ENCODE data around the gene NBPF1.
"Not testable (repeated sequence)": the region's sequence is repeated elsewhere in the genome, so short reads cannot be mapped to it uniquely, and the experiment has no call there.

Gene NBPF1

GRCh38 chr1:16641159-16641975, 28.0 kb upstream of the NBPF1 start:
- H3K4me3 ChIP-seq (ENCODE audit: low read depth, low read length, poor library complexity, severe bottlenecking); H3K9me3 ChIP-seq (ENCODE audit: low read length); H3K36me3 ChIP-seq (ENCODE audit: insufficient read depth, low read length); H3K9me2 ChIP-seq (ENCODE audit: low read depth, low read length); H3K9ac ChIP-seq (ENCODE audit: low read length); H3K27me3 ChIP-seq (ENCODE audit: insufficient read depth, low read length); H4K20me1 ChIP-seq (ENCODE audit: insufficient read depth, low read length); H3K27ac ChIP-seq (ENCODE audit: low read depth, low read length, poor library complexity, severe bottlenecking); H3F3A ChIP-seq (ENCODE audit: insufficient read depth, low read length); H2AFZ ChIP-seq (ENCODE audit: low read length); H3K4me2 ChIP-seq (ENCODE audit: low read length): not testable (repeated sequence)
- H3K4me1 ChIP-seq (ENCODE audit: insufficient read depth, low read length, severe bottlenecking), result peaks cover 26% of the 10 kb centered on the region
- H3K79me2 ChIP-seq (ENCODE audit: insufficient read depth, low read length), result peaks cover 11% of the 10 kb centered on the region

GRCh38 chr1:16639091-16640031, 26.0 kb upstream of the NBPF1 start:
- not testable (repeated sequence) for H3K9me2 ChIP-seq (ENCODE audit: low read depth, low read length); H3K27me3 ChIP-seq (ENCODE audit: insufficient read depth, low read length); H3K9ac ChIP-seq (ENCODE audit: low read length); H3K4me2 ChIP-seq (ENCODE audit: low read length); H3K36me3 ChIP-seq (ENCODE audit: insufficient read depth, low read length); H4K20me1 ChIP-seq (ENCODE audit: insufficient read depth, low read length); H2AFZ ChIP-seq (ENCODE audit: low read length); H3K4me3 ChIP-seq (ENCODE audit: low read depth, low read length, poor library complexity, severe bottlenecking); H3F3A ChIP-seq (ENCODE audit: insufficient read depth, low read length); H3K27ac ChIP-seq (ENCODE audit: low read depth, low read length, poor library complexity, severe bottlenecking); H3K9me3 ChIP-seq (ENCODE audit: low read length)
- Histone ChIP-seq H3K4me1 (ENCODE audit: insufficient read depth, low read length, severe bottlenecking) (peaks cover 17% of the 10 kb centered on the region), H3K79me2 (ENCODE audit: insufficient read depth, low read length) (peaks cover 11% of the 10 kb centered on the region)

DNA sequence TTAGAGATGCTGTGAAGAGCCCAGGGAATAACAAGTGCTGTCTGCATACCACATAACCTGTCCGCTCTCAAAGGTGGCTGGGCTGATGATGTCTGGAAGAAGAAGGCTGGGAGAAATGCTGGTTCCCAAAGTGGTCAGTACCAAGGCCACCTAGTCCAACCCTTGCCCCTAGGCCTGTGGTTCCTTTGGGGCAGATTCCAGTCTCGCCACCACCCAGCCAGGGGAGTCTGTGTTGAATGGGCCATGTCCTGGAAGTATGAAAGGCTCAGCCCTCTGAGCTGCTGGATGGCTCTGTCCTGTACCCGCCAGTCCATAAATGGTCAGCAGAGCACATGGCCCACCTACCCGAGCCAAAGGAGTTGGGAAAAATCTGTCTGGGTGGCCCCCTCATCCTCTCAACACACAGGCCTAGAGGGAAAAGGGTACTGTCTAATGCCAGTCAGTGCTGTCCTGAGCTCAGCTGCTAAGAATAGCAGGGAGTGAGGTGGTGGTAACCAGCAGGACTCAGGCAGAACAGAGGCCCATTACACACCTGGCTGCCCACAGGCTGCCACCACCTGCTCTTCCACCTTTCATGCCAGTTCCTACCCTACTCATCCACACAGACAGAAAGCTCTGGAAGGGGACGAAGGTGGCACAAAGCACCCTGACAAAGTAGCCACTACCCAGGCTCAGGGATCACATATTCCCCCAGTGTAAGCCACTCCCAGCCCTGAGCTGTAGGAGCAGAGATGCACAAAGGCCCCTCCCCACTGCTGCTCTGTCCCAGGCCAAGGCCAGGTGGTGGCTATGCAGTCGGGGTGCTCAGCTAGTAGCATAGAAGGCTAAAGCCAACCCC, 24.8 kb upstream of the NBPF1 start:
- not testable (repeated sequence) for H3K4me1 ChIP-seq (ENCODE audit: insufficient read depth, low read length, severe bottlenecking); H3K9me3 ChIP-seq (ENCODE audit: low read length); H3K36me3 ChIP-seq (ENCODE audit: insufficient read depth, low read length); H2AFZ ChIP-seq (ENCODE audit: low read length); H3K4me2 ChIP-seq (ENCODE audit: low read length); H3K27me3 ChIP-seq (ENCODE audit: insufficient read depth, low read length); H3K79me2 ChIP-seq (ENCODE audit: insufficient read depth, low read length); H3K4me3 ChIP-seq (ENCODE audit: low read depth, low read length, poor library complexity, severe bottlenecking); H4K20me1 ChIP-seq (ENCODE audit: insufficient read depth, low read length); H3K9ac ChIP-seq (ENCODE audit: low read length); H3F3A ChIP-seq (ENCODE audit: insufficient read depth, low read length); H3K9me2 ChIP-seq (ENCODE audit: low read depth, low read length); H3K27ac ChIP-seq (ENCODE audit: low read depth, low read length, poor library complexity, severe bottlenecking)

DNA sequence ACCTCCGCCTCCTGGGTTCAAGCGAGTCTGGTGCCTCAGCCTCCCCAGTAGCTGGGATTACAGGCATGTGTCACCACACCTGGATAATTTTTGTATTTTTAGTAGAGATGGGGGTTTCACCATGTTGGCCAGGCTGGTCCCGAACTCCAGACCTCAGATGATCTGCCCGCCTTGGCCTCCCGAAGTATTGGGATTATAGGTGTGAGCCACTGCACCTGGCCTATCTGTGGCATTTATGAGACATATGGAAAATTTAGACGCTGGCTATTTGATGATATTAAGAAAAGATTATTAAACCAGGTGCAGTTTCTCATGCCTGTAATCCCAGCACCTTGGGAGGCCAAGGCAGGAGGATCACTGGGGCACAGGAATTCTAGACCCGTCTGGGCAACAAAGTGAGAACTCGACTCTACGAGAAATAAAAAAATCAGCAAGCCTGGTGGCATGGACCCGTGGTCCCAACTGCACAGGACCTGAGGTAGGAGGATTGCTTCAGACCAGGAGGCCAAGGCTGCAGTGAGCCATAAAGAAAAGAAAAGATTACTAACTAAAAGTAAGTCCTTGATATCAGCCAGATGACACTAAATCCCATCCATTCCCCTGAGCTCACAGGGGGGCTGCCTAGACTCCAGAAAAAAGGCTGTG, 23.3 kb upstream of the NBPF1 start:
- H3K27ac ChIP-seq (ENCODE audit: low read depth, low read length, poor library complexity, severe bottlenecking); H3K79me2 ChIP-seq (ENCODE audit: insufficient read depth, low read length); H2AFZ ChIP-seq (ENCODE audit: low read length); H3K4me2 ChIP-seq (ENCODE audit: low read length); H3F3A ChIP-seq (ENCODE audit: insufficient read depth, low read length); H4K20me1 ChIP-seq (ENCODE audit: insufficient read depth, low read length); H3K4me1 ChIP-seq (ENCODE audit: insufficient read depth, low read length, severe bottlenecking); H3K9me3 ChIP-seq (ENCODE audit: low read length); H3K9ac ChIP-seq (ENCODE audit: low read length); H3K27me3 ChIP-seq (ENCODE audit: insufficient read depth, low read length); H3K9me2 ChIP-seq (ENCODE audit: low read depth, low read length); H3K4me3 ChIP-seq (ENCODE audit: low read depth, low read length, poor library complexity, severe bottlenecking): not testable (repeated sequence)
- H3K36me3 ChIP-seq (ENCODE audit: insufficient read depth, low read length), result peaks cover 23% of the 10 kb centered on the region; the same call in 1 of the 2 replicates

GRCh38 chr1:16635959-16636358, 22.6 kb upstream of the NBPF1 start:
- not testable (repeated sequence) for H3K9ac ChIP-seq (ENCODE audit: low read length); H3K27ac ChIP-seq (ENCODE audit: low read depth, low read length, poor library complexity, severe bottlenecking); H2AFZ ChIP-seq (ENCODE audit: low read length); H4K20me1 ChIP-seq (ENCODE audit: insufficient read depth, low read length); H3K27me3 ChIP-seq (ENCODE audit: insufficient read depth, low read length); H3K4me2 ChIP-seq (ENCODE audit: low read length); H3K79me2 ChIP-seq (ENCODE audit: insufficient read depth, low read length); H3K4me1 ChIP-seq (ENCODE audit: insufficient read depth, low read length, severe bottlenecking); H3F3A ChIP-seq (ENCODE audit: insufficient read depth, low read length); H3K4me3 ChIP-seq (ENCODE audit: low read depth, low read length, poor library complexity, severe bottlenecking); H3K9me3 ChIP-seq (ENCODE audit: low read length); H3K9me2 ChIP-seq (ENCODE audit: low read depth, low read length)
- H3K36me3 ChIP-seq (ENCODE audit: insufficient read depth, low read length), result peaks cover 31% of the 10 kb centered on the region; the same call in 1 of the 2 replicates

DNA sequence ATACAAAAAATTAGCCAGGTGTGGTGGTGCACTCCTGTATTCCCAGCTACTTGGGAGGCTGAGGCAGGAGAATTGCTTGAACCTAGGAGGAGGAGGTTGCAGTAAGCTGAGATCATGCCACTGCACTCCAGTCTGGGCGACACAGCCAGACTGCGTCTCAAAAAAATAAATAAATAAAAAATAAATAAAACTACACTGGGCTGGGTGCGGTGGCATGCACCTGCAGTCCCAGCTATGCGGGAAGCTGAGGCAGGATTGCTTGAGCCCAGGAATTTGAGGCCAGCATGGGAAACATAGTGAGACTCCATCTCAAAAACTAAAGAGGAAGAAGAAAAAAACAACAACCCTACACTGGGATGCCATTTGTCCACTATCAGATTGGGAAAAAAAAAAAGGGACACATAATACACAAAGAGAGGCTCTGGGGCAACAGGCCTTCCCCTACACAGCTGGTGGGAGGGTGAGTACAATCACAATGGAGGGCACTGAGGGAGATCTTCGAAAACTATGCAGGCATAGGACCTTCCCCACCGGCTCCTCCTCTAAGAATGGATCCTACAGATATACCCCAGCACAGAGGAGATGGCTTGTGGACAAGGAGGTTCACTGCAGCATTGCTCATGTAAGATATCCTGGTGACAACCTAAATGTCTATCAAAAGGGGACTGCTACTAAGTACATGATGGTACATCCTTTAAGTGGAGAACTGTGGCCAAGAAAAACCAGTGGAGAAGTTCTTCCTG, 20.3 kb upstream of the NBPF1 start:
- H3K9me2 ChIP-seq (ENCODE audit: low read depth, low read length); H3K9me3 ChIP-seq (ENCODE audit: low read length); H4K20me1 ChIP-seq (ENCODE audit: insufficient read depth, low read length); H2AFZ ChIP-seq (ENCODE audit: low read length); H3K4me2 ChIP-seq (ENCODE audit: low read length); H3K27ac ChIP-seq (ENCODE audit: low read depth, low read length, poor library complexity, severe bottlenecking); H3K4me3 ChIP-seq (ENCODE audit: low read depth, low read length, poor library complexity, severe bottlenecking); H3F3A ChIP-seq (ENCODE audit: insufficient read depth, low read length); H3K27me3 ChIP-seq (ENCODE audit: insufficient read depth, low read length); H3K9ac ChIP-seq (ENCODE audit: low read length); H3K4me1 ChIP-seq (ENCODE audit: insufficient read depth, low read length, severe bottlenecking); H3K79me2 ChIP-seq (ENCODE audit: insufficient read depth, low read length): not testable (repeated sequence)
- H3K36me3 ChIP-seq (ENCODE audit: insufficient read depth, low read length), result peaks cover 45% of the 10 kb centered on the region

All from OCI-LY1 (cell line).